Measurements from ENCODE around the gene DLG1.
"Not testable (repeated sequence)": the region's sequence is repeated elsewhere in the genome, so short reads cannot be mapped to it uniquely, and the experiment has no call there.

DLG1 gene

GRCh38 chr3:197195326-197195725, 103.1 kb downstream of the DLG1 start:
- TF ChIP-seq, protein P1, sequence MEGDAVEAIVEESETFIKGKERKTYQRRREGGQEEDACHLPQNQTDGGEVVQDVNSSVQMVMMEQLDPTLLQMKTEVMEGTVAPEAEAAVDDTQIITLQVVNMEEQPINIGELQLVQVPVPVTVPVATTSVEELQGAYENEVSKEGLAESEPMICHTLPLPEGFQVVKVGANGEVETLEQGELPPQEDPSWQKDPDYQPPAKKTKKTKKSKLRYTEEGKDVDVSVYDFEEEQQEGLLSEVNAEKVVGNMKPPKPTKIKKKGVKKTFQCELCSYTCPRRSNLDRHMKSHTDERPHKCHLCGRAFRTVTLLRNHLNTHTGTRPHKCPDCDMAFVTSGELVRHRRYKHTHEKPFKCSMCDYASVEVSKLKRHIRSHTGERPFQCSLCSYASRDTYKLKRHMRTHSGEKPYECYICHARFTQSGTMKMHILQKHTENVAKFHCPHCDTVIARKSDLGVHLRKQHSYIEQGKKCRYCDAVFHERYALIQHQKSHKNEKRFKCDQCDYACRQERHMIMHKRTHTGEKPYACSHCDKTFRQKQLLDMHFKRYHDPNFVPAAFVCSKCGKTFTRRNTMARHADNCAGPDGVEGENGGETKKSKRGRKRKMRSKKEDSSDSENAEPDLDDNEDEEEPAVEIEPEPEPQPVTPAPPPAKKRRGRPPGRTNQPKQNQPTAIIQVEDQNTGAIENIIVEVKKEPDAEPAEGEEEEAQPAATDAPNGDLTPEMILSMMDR (IDR thresholded peaks at IDR 0.05; ENCODE audit: low read depth, low read length), result no peak
- DNase-seq (ENCODE audit: low read depth in 2 of 2), result no peak
- no peak overlapping the region for H3K4me3 ChIP-seq (replicated peaks in 1 of 2; ENCODE audit: low read depth in 2 of 2, low read length in 2 of 2)

GRCh38 chr3:197193759-197194158, 104.7 kb downstream of the DLG1 start:
- DNase-seq (ENCODE audit: low read depth in 2 of 2), result peak in 1 of 2 donors; percentile 31
- not testable (repeated sequence) for H3K4me3 ChIP-seq (replicated peaks in 1 of 2; ENCODE audit: low read depth in 2 of 2, low read length in 2 of 2)

DNA sequence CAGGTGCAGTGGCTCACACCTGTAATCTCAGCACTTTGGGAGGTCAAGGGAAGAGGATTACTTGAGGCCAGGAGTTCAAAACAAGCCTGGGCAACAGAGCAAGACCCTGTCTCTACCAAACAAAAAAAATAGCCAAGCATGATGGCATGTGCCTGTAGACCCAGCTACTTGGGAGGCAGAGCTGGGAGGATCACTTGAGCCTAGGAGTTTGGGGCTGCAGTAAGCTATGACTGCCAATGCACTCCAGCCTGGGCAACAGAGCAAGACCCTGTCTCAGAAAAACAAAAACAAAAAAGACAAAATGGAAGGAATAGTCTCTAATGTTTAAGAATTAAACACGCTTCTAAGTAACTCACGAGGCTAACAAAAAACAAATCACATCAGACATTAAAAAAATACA, 106.5 kb downstream of the DLG1 start:
- no peak overlapping the region for H3K4me3 ChIP-seq (replicated peaks in 1 of 2; ENCODE audit: low read depth in 2 of 2, low read length in 2 of 2)
- no peak for DNase-seq (ENCODE audit: low read depth in 2 of 2)
- TF ChIP-seq, protein P1 (IDR thresholded peaks at IDR 0.05; ENCODE audit: low read depth, low read length), result no peak

DNA sequence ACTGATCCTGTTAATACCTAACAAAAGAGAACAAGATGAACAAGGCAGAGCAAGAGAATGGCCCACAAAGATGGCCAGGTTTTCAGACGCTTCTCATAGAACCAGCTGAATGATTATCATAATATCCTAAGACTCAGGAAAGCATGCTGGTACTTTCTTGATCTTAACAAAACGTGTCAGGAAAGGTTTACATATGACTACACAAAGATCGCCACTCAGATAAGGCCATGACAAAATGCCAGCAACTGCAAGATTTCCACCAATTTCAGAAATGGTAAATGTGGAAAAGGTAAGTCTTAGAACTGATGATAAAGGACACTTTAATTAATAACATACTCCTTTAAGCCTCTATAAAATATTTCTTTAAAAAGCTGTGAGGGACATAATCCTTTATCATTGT, 108.8 kb downstream of the DLG1 start:
- TF ChIP-seq, protein P1 (IDR thresholded peaks at IDR 0.05; ENCODE audit: low read depth, low read length), result no peak
- no peak overlapping the region for H3K4me3 ChIP-seq (replicated peaks in 1 of 2; ENCODE audit: low read depth in 2 of 2, low read length in 2 of 2)
- no peak for DNase-seq (ENCODE audit: low read depth in 2 of 2)

- TF ChIP-seq, protein P1 (IDR thresholded peaks at IDR 0.05; ENCODE audit: low read depth, low read length), result no peak
- H3K4me3 ChIP-seq (replicated peaks in 1 of 2; ENCODE audit: low read depth in 2 of 2, low read length in 2 of 2), result no peak overlapping the region
- no peak for DNase-seq (ENCODE audit: low read depth in 2 of 2)
These were observed 109.4 kb downstream of the DLG1 start for GRCh38 chr3:197188963-197189362.

DNA sequence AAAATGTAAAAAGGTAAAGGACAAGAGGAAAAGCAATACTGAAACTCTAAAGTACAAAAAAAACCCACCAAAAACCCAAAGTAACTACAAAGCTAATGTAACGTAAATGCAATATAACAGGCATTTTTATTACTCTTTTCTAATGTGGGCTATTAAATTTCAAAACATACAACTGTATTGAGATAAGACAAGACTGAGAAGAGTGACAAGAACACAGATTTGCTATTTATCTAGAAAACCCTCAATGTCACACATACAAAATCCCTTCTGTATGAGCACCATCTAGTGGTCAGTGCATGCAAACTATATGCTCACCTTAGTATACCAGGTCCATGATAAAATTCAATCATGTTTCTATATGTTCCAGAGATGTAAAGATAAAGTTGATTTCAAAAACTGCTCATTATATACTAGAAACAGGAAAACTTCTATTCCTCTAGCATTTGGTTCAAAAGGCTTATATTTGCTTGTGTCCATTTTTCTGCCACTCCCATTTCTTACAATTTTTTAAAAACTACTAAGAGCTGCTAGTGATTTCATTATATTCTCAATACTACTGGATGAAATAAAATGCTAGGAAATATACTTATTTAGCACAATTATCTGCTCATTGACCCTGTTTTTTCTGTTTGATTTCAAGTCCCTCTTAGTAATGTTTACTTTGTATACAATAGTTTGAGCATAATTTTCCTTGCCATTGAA, 111.4 kb downstream of the DLG1 start:
- TF ChIP-seq, protein P1 (IDR thresholded peaks at IDR 0.05; ENCODE audit: low read depth, low read length), result peak; percentile 68
- peak; percentile 75 to 76 for DNase-seq (ENCODE audit: low read depth in 2 of 2)

DNA sequence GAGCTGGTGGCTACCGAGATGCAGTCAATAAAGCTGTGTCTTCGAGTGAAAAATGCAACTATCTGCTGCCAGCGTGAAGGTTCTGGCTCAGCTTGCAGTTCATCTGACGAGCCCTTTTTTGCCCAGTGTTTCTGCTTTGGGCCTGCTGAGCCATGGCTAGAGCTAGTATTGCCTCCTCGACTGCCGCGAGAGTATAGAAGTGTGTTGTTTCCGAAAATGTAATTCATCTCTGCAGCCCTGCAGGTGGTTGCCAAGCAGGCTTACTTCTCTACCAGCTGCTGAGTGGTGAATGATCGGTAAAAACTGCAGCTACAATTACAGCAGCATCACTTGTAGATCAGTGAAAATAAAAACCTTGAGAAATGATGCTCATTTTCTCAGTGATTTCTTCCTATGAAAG, 114.8 kb downstream of the DLG1 start:
- no peak overlapping the region for H3K4me3 ChIP-seq (replicated peaks in 1 of 2; ENCODE audit: low read depth in 2 of 2, low read length in 2 of 2)
- no peak for DNase-seq (ENCODE audit: low read depth in 2 of 2)
- TF ChIP-seq, protein P1 (IDR thresholded peaks at IDR 0.05; ENCODE audit: low read depth, low read length), result no peak

More for the DNA sequence above, 111.4 kb downstream of the DLG1 start:
- H3K4me3 ChIP-seq (replicated peaks in 1 of 2; ENCODE audit: low read depth in 2 of 2, low read length in 2 of 2), result no peak overlapping the region
